ENCODE data around the gene RASD2.
"Not testable (repeated sequence)": the region's sequence is repeated elsewhere in the genome, so short reads cannot be mapped to it uniquely, and the experiment has no call there.

DNA sequence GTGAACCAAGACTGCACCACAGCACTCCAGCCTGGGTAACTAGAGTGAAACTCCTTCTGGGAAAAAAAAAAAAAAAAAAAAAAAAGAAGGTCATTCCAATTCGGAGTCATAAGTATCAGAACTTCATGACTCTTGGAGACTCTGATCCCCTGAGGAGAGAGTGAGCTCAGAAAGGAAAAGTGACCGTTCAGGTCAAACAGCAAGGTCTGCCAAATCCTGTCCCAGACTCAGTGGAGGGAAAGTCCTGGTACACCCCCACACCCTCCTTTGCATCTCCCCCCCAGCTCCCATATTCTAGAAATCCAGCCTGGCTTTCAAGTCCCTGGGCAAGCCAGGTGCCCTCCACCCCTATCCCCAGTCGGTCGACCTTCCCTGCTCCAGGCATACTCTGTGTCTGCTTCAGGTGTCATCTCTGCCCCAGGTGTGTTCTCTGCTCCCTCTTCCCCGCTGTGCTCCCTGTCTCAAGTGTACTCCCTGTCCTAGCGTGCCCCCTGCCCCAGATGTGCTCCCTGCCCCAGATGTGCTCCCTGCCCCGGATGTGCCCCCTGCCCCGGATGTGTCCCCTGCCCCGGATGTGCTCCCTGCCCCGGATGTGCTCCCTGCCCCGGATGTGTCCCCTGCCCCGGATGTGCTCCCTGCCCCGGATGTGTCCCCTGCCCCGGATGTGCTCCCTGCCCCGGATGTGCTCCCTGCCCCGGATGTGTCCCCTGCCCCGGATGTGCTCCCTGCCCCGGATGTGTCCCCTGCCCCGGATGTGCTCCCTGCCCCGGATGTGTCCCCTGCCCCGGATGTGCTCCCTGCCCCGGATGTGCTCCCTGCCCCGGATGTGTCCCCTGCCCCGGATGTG is 49.3 kb upstream of the RASD2 start:
- not testable (repeated sequence) for TF ChIP-seq CTCF, POLR2A (IDR thresholded peaks at IDR 0.05)
